HepG2 (cell line): ENCODE measurements around the gene HOMEZ. TPM values are rescaled to one million over a fixed set of nuclear protein-coding genes. Genes with fewer than 3 reads are reported as not detected.

Experiments
- ARNT2 ChIP-seq: sonication (generic); formaldehyde crosslinking; IDR thresholded peaks from 2 replicates; pipeline ENCODE4 v1.8.0; 2022; ENCODE audit warnings: mild to moderate bottlenecking, low read depth, missing genetic modification reagents, moderate library complexity
- HDAC1 ChIP-seq: sonication (generic); formaldehyde crosslinking; IDR thresholded peaks from 2 replicates; pipeline ENCODE4 v1.5.1; 2020; ENCODE audit warnings: mild to moderate bottlenecking, missing genetic modification reagents
- KLF6 ChIP-seq: IDR thresholded peaks from 2 replicates; pipeline ENCODE4 v1.8.0; 2016; ENCODE audit warnings: missing biosample characterization, missing genetic modification reagents
- MAZ ChIP-seq, 2 experiments: sonication (generic) in 1 of 2; formaldehyde crosslinking in 1 of 2; IDR thresholded peaks; 2 replicates each; pipeline versions ENCODE4 v1.5.0 to v1.6.1; 2012 to 2020; ENCODE audit warnings: low read depth in 2 of 2, mild to moderate bottlenecking in 2 of 2, borderline replicate concordance in 1 of 2, improper control_type of control experiment in 1 of 2, low read length in 1 of 2, missing genetic modification reagents in 1 of 2, moderate library complexity in 1 of 2
- MED13 ChIP-seq: sonication (generic); formaldehyde crosslinking; IDR thresholded peaks from 2 replicates; pipeline ENCODE4 v1.5.0; 2020; ENCODE audit warnings: missing genetic modification reagents
- TEAD2 ChIP-seq: sonication (generic); formaldehyde crosslinking; IDR thresholded peaks from 2 replicates; pipeline ENCODE4 v1.9.0; 2021; ENCODE audit warnings: missing genetic modification reagents
- ZNF367 ChIP-seq: sonication (generic); formaldehyde crosslinking; IDR thresholded peaks from 2 replicates; pipeline ENCODE4 v1.4.0; 2020; ENCODE audit warnings: missing genetic modification reagents, borderline replicate concordance
- ZNF382 ChIP-seq: sonication (generic); formaldehyde crosslinking; IDR thresholded peaks from 2 replicates; pipeline ENCODE4 v1.5.0; 2020; ENCODE audit warnings: missing genetic modification reagents, mild to moderate bottlenecking, borderline replicate concordance
- ZNF839 ChIP-seq: sonication (generic); formaldehyde crosslinking; IDR thresholded peaks from 2 replicates; pipeline ENCODE4 v1.4.0; 2020; ENCODE audit warnings: missing genetic modification reagents, mild to moderate bottlenecking, borderline replicate concordance
- polyA plus RNA-seq, 8 experiments: library from polyadenylated mRNA; depleted of rRNA in 3 of 8; stranded (reverse) in 7 of 8; unstranded in 1 of 8; fragments of >200 nt; fragmentation: Illumina TruSeq in 4 of 8; extraction: Trizol in 4 of 8; gene quantifications; 2 replicates each; pipeline versions ENCODE4 v1.2.1 to v1.2.3, GENCODE V29; 2011 to 2016; ENCODE audit warnings: low read depth in 4 of 8, missing spikeins in 1 of 8, mixed read lengths in 1 of 8; ENCODE audit not compliant: insufficient read depth in 1 of 8
- total RNA-seq, 5 experiments: library from RNA; depleted of rRNA; stranded (reverse); fragments of >200 nt; fragmentation: Illumina TruSeq; extraction: Trizol; gene quantifications; 2 replicates each; pipeline ENCODE4 v1.2.3, GENCODE V29; 2016; ENCODE audit warnings: low read depth in 1 of 5
- TF ChIP-seq, protein P1 (sequence below): IDR thresholded peaks from 2 replicates; pipeline ENCODE4 v1.6.1; 2018; ENCODE audit warnings: missing genetic modification reagents
- TF ChIP-seq, protein P2 (sequence below): sonication (generic); formaldehyde crosslinking; IDR thresholded peaks from 2 replicates; pipeline ENCODE4 v1.4.0; 2020; ENCODE audit warnings: low read depth, missing genetic modification reagents
- TF ChIP-seq, protein P3 (sequence below): sonication (generic); formaldehyde crosslinking; IDR thresholded peaks from 2 replicates; pipeline ENCODE4 v1.4.0; 2020; ENCODE audit warnings: missing genetic modification reagents, mild to moderate bottlenecking, borderline replicate concordance
- TF ChIP-seq, protein P4 (sequence below): sonication (generic); formaldehyde crosslinking; IDR thresholded peaks from 2 replicates; pipeline ENCODE4 v1.4.0; 2020; ENCODE audit warnings: missing genetic modification reagents, borderline replicate concordance
- TF ChIP-seq, protein P5 (sequence below): sonication (generic); formaldehyde crosslinking; conservative IDR thresholded peaks from 2 replicates; pipeline ENCODE4 v1.4.0; 2020; ENCODE audit warnings: missing genetic modification reagents
- TF ChIP-seq, protein P6 (sequence below): IDR thresholded peaks from 2 replicates; pipeline ENCODE4 v1.6.1; 2016; ENCODE audit warnings: missing compliant biosample characterization, missing genetic modification reagents, borderline replicate concordance

HOMEZ gene
- total and polyA plus RNA-seq, 2 of the 13 experiments (the other 11 are each of a cell fraction or from before 2014, with no cell fraction given): 14.5 to 31.8 TPM

DNA sequence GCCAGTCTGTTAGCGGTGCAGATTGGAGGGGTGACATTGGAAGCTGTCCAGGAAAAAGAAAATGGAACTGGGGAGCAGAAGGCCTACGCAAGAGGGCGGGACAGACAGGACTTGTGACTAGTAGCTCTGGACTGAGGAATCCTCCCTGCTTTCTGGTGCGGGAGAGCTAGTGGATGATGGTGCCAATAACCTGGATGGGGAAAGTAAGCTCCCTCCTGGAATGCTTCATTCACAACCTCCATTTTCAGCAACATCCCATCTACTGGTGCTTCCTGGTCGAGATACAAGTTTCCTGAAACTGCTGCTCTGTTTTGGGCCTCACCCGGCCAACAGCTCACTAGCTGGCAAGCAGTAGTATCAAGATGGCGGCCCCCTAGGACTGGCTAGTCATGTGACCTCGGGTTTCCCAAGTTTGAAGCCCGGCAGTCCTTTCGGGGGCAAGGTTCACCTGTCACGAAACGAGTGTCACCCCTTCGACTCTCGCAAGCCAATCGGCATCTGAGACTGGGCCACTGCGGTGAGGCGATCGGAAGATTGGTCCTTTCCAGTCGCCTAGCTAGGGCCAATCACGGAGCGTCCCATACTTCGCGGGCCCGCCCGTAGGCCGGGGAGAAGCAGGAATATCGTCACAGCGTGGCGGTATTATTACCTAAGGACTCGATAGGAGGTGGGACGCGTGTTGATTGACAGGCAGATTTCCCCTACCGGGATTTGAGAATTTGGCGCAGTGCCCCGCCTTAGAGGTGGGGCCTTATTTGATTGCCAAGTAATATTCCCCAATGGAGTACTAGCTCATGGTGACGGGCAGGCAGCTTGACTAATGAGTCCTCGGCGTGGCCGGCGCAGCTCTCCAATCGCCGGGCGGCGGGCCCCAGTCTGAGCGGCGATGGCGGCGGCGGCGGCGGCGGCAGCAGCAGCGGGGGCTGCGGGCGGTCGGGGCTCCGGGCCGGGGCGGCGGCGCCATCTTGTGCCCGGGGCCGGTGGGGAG is 34.9 kb upstream of the HOMEZ start, which contains the start of gene PABPN1 (continued):
- TF ChIP-seq ZNF382 (CRISPR knock-in tag) (no peak), MAZ (IDR thresholded peaks at IDR 0.05; ENCODE audit: borderline replicate concordance, low read depth, low read length) (peak; percentile 72), MAZ (CRISPR knock-in tag; IDR thresholded peaks at IDR 0.05; ENCODE audit: low read depth) (peak; percentile 93), MED13 (peak; percentile 90; the same call in 1 of the 2 replicates), ZNF839 (CRISPR knock-in tag) (peak; percentile 77), TEAD2 (CRISPR knock-in tag) (no peak), ZNF367 (CRISPR knock-in tag) (peak; percentile 46), ARNT2 (CRISPR knock-in tag) (peak; percentile 90; the same call in 1 of the 2 replicates), KLF6 (CRISPR knock-in tag) (peak; percentile 94), HDAC1 (CRISPR knock-in tag) (peak; percentile 95)
- TF ChIP-seq, protein P1, sequence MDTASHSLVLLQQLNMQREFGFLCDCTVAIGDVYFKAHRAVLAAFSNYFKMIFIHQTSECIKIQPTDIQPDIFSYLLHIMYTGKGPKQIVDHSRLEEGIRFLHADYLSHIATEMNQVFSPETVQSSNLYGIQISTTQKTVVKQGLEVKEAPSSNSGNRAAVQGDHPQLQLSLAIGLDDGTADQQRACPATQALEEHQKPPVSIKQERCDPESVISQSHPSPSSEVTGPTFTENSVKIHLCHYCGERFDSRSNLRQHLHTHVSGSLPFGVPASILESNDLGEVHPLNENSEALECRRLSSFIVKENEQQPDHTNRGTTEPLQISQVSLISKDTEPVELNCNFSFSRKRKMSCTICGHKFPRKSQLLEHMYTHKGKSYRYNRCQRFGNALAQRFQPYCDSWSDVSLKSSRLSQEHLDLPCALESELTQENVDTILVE (CRISPR knock-in tag): peak; percentile 98
- TF ChIP-seq, protein P2, sequence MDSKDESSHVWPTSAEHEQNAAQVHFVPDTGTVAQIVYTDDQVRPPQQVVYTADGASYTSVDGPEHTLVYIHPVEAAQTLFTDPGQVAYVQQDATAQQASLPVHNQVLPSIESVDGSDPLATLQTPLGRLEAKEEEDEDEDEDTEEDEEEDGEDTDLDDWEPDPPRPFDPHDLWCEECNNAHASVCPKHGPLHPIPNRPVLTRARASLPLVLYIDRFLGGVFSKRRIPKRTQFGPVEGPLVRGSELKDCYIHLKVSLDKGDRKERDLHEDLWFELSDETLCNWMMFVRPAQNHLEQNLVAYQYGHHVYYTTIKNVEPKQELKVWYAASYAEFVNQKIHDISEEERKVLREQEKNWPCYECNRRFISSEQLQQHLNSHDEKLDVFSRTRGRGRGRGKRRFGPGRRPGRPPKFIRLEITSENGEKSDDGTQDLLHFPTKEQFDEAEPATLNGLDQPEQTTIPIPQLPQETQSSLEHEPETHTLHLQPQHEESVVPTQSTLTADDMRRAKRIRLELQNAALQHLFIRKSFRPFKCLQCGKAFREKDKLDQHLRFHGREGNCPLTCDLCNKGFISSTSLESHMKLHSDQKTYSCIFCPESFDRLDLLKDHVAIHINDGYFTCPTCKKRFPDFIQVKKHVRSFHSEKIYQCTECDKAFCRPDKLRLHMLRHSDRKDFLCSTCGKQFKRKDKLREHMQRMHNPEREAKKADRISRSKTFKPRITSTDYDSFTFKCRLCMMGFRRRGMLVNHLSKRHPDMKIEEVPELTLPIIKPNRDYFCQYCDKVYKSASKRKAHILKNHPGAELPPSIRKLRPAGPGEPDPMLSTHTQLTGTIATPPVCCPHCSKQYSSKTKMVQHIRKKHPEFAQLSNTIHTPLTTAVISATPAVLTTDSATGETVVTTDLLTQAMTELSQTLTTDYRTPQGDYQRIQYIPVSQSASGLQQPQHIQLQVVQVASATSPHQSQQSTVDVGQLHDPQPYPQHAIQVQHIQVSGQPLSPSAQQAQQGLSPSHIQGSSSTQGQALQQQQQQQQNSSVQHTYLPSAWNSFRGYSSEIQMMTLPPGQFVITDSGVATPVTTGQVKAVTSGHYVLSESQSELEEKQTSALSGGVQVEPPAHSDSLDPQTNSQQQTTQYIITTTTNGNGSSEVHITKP (CRISPR knock-in tag): peak; percentile 89
- TF ChIP-seq, protein P3, sequence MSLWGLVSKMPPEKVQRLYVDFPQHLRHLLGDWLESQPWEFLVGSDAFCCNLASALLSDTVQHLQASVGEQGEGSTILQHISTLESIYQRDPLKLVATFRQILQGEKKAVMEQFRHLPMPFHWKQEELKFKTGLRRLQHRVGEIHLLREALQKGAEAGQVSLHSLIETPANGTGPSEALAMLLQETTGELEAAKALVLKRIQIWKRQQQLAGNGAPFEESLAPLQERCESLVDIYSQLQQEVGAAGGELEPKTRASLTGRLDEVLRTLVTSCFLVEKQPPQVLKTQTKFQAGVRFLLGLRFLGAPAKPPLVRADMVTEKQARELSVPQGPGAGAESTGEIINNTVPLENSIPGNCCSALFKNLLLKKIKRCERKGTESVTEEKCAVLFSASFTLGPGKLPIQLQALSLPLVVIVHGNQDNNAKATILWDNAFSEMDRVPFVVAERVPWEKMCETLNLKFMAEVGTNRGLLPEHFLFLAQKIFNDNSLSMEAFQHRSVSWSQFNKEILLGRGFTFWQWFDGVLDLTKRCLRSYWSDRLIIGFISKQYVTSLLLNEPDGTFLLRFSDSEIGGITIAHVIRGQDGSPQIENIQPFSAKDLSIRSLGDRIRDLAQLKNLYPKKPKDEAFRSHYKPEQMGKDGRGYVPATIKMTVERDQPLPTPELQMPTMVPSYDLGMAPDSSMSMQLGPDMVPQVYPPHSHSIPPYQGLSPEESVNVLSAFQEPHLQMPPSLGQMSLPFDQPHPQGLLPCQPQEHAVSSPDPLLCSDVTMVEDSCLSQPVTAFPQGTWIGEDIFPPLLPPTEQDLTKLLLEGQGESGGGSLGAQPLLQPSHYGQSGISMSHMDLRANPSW: peak; percentile 100
- TF ChIP-seq, protein P4, sequence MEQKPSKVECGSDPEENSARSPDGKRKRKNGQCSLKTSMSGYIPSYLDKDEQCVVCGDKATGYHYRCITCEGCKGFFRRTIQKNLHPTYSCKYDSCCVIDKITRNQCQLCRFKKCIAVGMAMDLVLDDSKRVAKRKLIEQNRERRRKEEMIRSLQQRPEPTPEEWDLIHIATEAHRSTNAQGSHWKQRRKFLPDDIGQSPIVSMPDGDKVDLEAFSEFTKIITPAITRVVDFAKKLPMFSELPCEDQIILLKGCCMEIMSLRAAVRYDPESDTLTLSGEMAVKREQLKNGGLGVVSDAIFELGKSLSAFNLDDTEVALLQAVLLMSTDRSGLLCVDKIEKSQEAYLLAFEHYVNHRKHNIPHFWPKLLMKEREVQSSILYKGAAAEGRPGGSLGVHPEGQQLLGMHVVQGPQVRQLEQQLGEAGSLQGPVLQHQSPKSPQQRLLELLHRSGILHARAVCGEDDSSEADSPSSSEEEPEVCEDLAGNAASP (CRISPR knock-in tag): no peak
- TF ChIP-seq, protein P5, sequence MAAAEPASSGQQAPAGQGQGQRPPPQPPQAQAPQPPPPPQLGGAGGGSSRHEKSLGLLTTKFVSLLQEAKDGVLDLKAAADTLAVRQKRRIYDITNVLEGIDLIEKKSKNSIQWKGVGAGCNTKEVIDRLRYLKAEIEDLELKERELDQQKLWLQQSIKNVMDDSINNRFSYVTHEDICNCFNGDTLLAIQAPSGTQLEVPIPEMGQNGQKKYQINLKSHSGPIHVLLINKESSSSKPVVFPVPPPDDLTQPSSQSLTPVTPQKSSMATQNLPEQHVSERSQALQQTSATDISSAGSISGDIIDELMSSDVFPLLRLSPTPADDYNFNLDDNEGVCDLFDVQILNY: peak; percentile 82; the same call in 1 of the 2 replicates
- TF ChIP-seq, protein P6, sequence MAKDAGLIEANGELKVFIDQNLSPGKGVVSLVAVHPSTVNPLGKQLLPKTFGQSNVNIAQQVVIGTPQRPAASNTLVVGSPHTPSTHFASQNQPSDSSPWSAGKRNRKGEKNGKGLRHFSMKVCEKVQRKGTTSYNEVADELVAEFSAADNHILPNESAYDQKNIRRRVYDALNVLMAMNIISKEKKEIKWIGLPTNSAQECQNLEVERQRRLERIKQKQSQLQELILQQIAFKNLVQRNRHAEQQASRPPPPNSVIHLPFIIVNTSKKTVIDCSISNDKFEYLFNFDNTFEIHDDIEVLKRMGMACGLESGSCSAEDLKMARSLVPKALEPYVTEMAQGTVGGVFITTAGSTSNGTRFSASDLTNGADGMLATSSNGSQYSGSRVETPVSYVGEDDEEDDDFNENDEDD (CRISPR knock-in tag): peak; percentile 95
